ENCODE measurements around the gene DGCR2. TPM values are rescaled to one million over a fixed set of nuclear protein-coding genes. Genes with fewer than 3 reads are reported as not detected.

The DGCR2 gene
- total and polyA plus RNA-seq, 2 of the 4 experiments (the other 2 are of a cell fraction), result 17.2 to 35.4 TPM

GRCh38 chr22:19143967-19144400 is 21.8 kb upstream of the DGCR2 start:
- Histone ChIP-seq H3K4ac (ENCODE audit: low read depth, low read length) (peak overlapping the region; percentile 70), H2AK5ac (ENCODE audit: low read depth, low read length) (peak overlapping the region; percentile 47; the same call in 1 of the 2 replicates), H3K56ac (ENCODE audit: extremely low read depth, insufficient read depth, low read length) (peak overlapping the region; percentile 44; the same call in 1 of the 2 replicates), H3K4me1 (ENCODE audit: control insufficient read depth, insufficient read depth, low read length) (no peaks in the 10 kb centered on the region), H3K4me2 (ENCODE audit: low read depth, low read length) (peak overlapping the region; percentile 90), H3K27ac (ENCODE audit: insufficient read depth, low read length) (peak overlapping the region; percentile 60), H4K91ac (ENCODE audit: insufficient read depth, low read depth, low read length) (no peak overlapping the region), H4K5ac (ENCODE audit: low read depth, low read length) (peak overlapping the region; percentile 11; the same call in 1 of the 2 replicates), H3K23ac (ENCODE audit: low read depth, low read length) (peak overlapping the region; percentile 52; the same call in 1 of the 2 replicates), H2BK120ac (ENCODE audit: low read depth, low read length) (no peak overlapping the region), H2AK9ac (replicated peaks; ENCODE audit: low read depth, low read length, poor library complexity) (peak overlapping the region; percentile 85), H3K27me3 (ENCODE audit: control insufficient read depth, insufficient read depth, low read length) (peaks cover 21% of the 10 kb centered on the region), H3K9me3 (ENCODE audit: control insufficient read depth, insufficient read depth, low read length) (no peaks in the 10 kb centered on the region), H2AFZ (replicated peaks; ENCODE audit: low read length, poor library complexity) (peak overlapping the region; percentile 94), H4K8ac (ENCODE audit: low read depth in 2 of 2, low read length in 2 of 2) (peak overlapping the region; percentile 65 to 87), H2BK15ac (ENCODE audit: low read depth, low read length) (no peak overlapping the region), H4K20me1 (ENCODE audit: insufficient read depth, low read length) (peaks cover 4% of the 10 kb centered on the region), H3K36me3 (ENCODE audit: control insufficient read depth, insufficient read depth, low read length) (peaks cover 32% of the 10 kb centered on the region), H3K9me1 (ENCODE audit: insufficient read depth, low read length) (0 out of 2 replicates have a peak, but pooled peaks cover 3% of the 10 kb centered on the region), H3K79me1 (ENCODE audit: low read depth in 1 of 2, low read length in 2 of 2) (peaks cover 7 to 27% of the 10 kb centered on the region in 2 experiments), H2BK5ac (ENCODE audit: low read depth, low read length, poor library complexity, severe bottlenecking) (no peak overlapping the region), H3K9ac (ENCODE audit: low read depth, low read length) (peak overlapping the region; percentile 75), H3K14ac (replicated peaks; ENCODE audit: low read depth, low read length) (peak overlapping the region; percentile 71; the same call in 1 of the 2 replicates), H3K18ac (ENCODE audit: low read depth, low read length) (no peak overlapping the region), H2BK20ac (ENCODE audit: low read depth, low read length) (no peak overlapping the region), H3K4me3 (ENCODE audit: insufficient read depth, low read depth, low read length) (peak overlapping the region; percentile 69)
- DNase-seq, result peak; percentile 18
- WGBS, 2 experiments (ENCODE audit: extremely low coverage in 2 of 2, insufficient read length in 1 of 2), result 5% methylated on average over 6 of the region's 17 CpGs; no CpG with 5 or more reads in 1 of the 2 experiments
- POLR2A ChIA-PET (ENCODE audit: unreplicated experiment), result no interaction called here
- CTCF ChIA-PET, result interaction anchor here (0.5 to 1.1 kb wide), 4 partner anchors 10 to 143 kb away, joined by 3 read pairs; no protein-coding TSS in a partner anchor
- BruUV-seq (replicated peaks), result no TSS peak
- no peak for ATAC-seq (ENCODE audit: low read depth)
- dilution Hi-C loops (cut with HindIII; ENCODE audit: low sequenced_read_pairs, unreplicated experiment) (no loop called here), intact Hi-C loops (cut with micrococcal nuclease) (loop anchor here (1.0 kb wide), 1 partner anchor 486 kb away; no protein-coding TSS in a partner anchor), in situ Hi-C loops (cut with MboI; ENCODE audit: low sequenced_read_pairs) (no loop called here)
- TF ChIP-seq CHD1 (IDR thresholded peaks at IDR 0.05; ENCODE audit: low read depth, low read length) (no peak), RAD21 (IDR thresholded peaks at IDR 0.05; ENCODE audit: low read length) (no peak), MXI1 (IDR thresholded peaks at IDR 0.05; ENCODE audit: borderline replicate concordance, low read depth, low read length) (no peak), FOS (IDR thresholded peaks at IDR 0.05; ENCODE audit: low read depth, low read length) (no peak), SMC3 (IDR thresholded peaks at IDR 0.05; ENCODE audit: low read depth, low read length) (no peak), POLR2A (IDR thresholded peaks at IDR 0.05; ENCODE audit: low read depth, low read length) (no peak), RFX5 (IDR thresholded peaks at IDR 0.05; ENCODE audit: low read depth, low read length) (no peak), MAFK (IDR thresholded peaks at IDR 0.05; ENCODE audit: low read depth, low read length) (no peak)

All from IMR-90 (cell line).